Naive thymus-derived CD4-positive, alpha-beta T cell (primary cell): Measurements from ENCODE around the gene FRS3. TPM values are rescaled to one million over a fixed set of nuclear protein-coding genes. Genes with fewer than 3 reads are reported as not detected.
A peak's percentile ranks its signal among the peaks of the same experiment; 100 is the strongest.

Experiments
- ATAC-seq: fragments of 150-1000 bp; cut with Tn5 transposase; 2 replicates; pipeline ENCODE4 v1.10.0; 2021; ENCODE audit warnings: mild to moderate bottlenecking, moderate library complexity
- CTCF ChIA-PET: fragments of 350-600 bp; sonication (Branson Sonifier 250); formaldehyde crosslinking; loops from one replicate; lab custom pipeline; 2021; ENCODE audit warnings: antibody characterized with exemption; lab: Charles Lee
- POLR2A ChIA-PET: fragments of 350-600 bp; sonication (Branson Sonifier 250); formaldehyde crosslinking; loops from one replicate; lab custom pipeline; 2021; ENCODE audit warnings: antibody characterized with exemption, inconsistent platforms; lab: Charles Lee
- DNase-seq, 9 donors: peaks; one replicate each; pipeline versions ENCODE4 v3.0.0 to v3.0.0-alpha.2; 2020 to 2022; ENCODE audit warnings: mixed read lengths in 1 of 9
- H3K27ac ChIP-seq: one replicate; pipeline ENCODE4 v1.7.0; 2013; ENCODE audit warnings: mild to moderate bottlenecking, low read depth, low read length, moderate library complexity
- H3K27me3 ChIP-seq, 2 donors: one replicate each; pipeline ENCODE4 v1.7.0; 2013; ENCODE audit warnings: low read length in 2 of 2, mild to moderate bottlenecking in 2 of 2, moderate library complexity in 2 of 2; ENCODE audit not compliant: control insufficient read depth in 2 of 2, insufficient read depth in 2 of 2
- H3K36me3 ChIP-seq, 3 experiments: 1 replicate in 2 of 3; 2 replicates in 1 of 3; pipeline ENCODE4 v1.7.0; 2013; ENCODE audit warnings: low read length in 3 of 3, mild to moderate bottlenecking in 3 of 3, moderate library complexity in 1 of 3; ENCODE audit not compliant: insufficient read depth in 3 of 3, control insufficient read depth in 2 of 3
- H3K4me1 ChIP-seq, 2 donors: one replicate each; pipeline ENCODE4 v1.7.0; 2013; ENCODE audit warnings: low read length in 2 of 2, mild to moderate bottlenecking in 2 of 2, moderate library complexity in 1 of 2; ENCODE audit not compliant: control insufficient read depth in 2 of 2, insufficient read depth in 2 of 2
- H3K4me3 ChIP-seq: 2 replicates; pipeline ENCODE4 v1.7.0; 2013; ENCODE audit warnings: mild to moderate bottlenecking, low read length
- H3K9me3 ChIP-seq, 3 experiments: 1 replicate in 2 of 3; 2 replicates in 1 of 3; pipeline ENCODE4 v1.7.0; 2013; ENCODE audit warnings: low read length in 3 of 3; ENCODE audit not compliant: control insufficient read depth in 2 of 3
- H3K27ac Mint-ChIP-seq, 9 donors: one replicate each; pipeline ENCODE4 v1.8.0; 2020 to 2022; ENCODE audit warnings: mixed read lengths in 9 of 9, mild to moderate bottlenecking in 8 of 9, moderate library complexity in 5 of 9, inconsistent platforms in 2 of 9
- H3K27me3 Mint-ChIP-seq, 5 donors: one replicate each; pipeline ENCODE4 v1.8.0; 2021 to 2022; ENCODE audit warnings: mixed read lengths in 5 of 5, mild to moderate bottlenecking in 1 of 5
- H3K36me3 Mint-ChIP-seq, 5 donors: one replicate each; pipeline ENCODE4 v1.8.0; 2020 to 2022; ENCODE audit warnings: mixed read lengths in 5 of 5, mild to moderate bottlenecking in 3 of 5, inconsistent platforms in 1 of 5
- H3K4me1 Mint-ChIP-seq, 7 donors: one replicate each; pipeline ENCODE4 v1.8.0; 2020 to 2022; ENCODE audit warnings: mixed read lengths in 7 of 7, mild to moderate bottlenecking in 3 of 7, inconsistent platforms in 1 of 7
- H3K4me3 Mint-ChIP-seq, 10 donors: one replicate each; pipeline ENCODE4 v1.8.0; 2020 to 2022; ENCODE audit warnings: mild to moderate bottlenecking in 10 of 10, mixed read lengths in 10 of 10, moderate library complexity in 6 of 10, inconsistent platforms in 2 of 10
- H3K9me3 Mint-ChIP-seq, 11 donors: one replicate each; pipeline ENCODE4 v1.8.0; 2020 to 2022; ENCODE audit warnings: mixed read lengths in 11 of 11, mild to moderate bottlenecking in 4 of 11, inconsistent platforms in 1 of 11, moderate library complexity in 1 of 11
- intact Hi-C, 2 donors: fragments of 100-400 bp; cut with micrococcal nuclease; formaldehyde crosslinking; loops; one replicate each; pipeline ENCODE4 v1.15.1; 2023
- polyA plus RNA-seq, 2 donors: library from polyadenylated mRNA; unstranded; fragments of 300-500 nt; fragmentation: Illumina TruSeq; gene quantifications; one replicate each; pipeline ENCODE4 v1.2.3, GENCODE V29; 2021
- total RNA-seq, 6 experiments: library from RNA in 5 of 6; stranded (reverse) in 5 of 6; gene quantifications; 1 replicate in 5 of 6; 2 replicates in 1 of 6; pipeline ENCODE4 v1.2.3 and lab custom pipeline; 2021 to 2026

Gene FRS3
- total and polyA plus RNA-seq, 7 experiments from 2014 or later, result 1.9 to 10.6 (median 5.5) TPM

- H3K27ac Mint-ChIP-seq, result no peak overlapping the region
- no peak overlapping the region for H3K4me3 ChIP-seq
- no peaks in the 10 kb centered on the region for H3K9me3 Mint-ChIP-seq
- peaks cover 4 to 5% of the 10 kb centered on the region in 2 donors for H3K4me1 ChIP-seq
- H3K4me3 Mint-ChIP-seq, result no peak overlapping the region
- no peak for ATAC-seq
- ChIA-PET POLR2A (no interaction called here), CTCF (no interaction called here)
- intact Hi-C loops, result no loop called here
- H3K9me3 ChIP-seq, result no peaks in the 10 kb centered on the region
- H3K4me1 Mint-ChIP-seq, result peaks cover 0 to 7% (median 3%) of the 10 kb centered on the region in 7 donors
- H3K27me3 Mint-ChIP-seq, result no peaks in the 10 kb centered on the region
- no peaks in the 10 kb centered on the region for H3K27me3 ChIP-seq
- H3K36me3 ChIP-seq, result no peaks in the 10 kb centered on the region
- H3K36me3 Mint-ChIP-seq, result no peaks in the 10 kb centered on the region
- DNase-seq, result no peak
- H3K27ac ChIP-seq, result no peak overlapping the region
These were observed 39.1 kb downstream of the FRS3 start for GRCh38 chr6:41740366-41741162.

- intact Hi-C loops, result loop anchor here in 1 of 2 donors (10.0 kb wide), 2 partner anchors 1316 to 1486 kb away; partner anchors contain the start of genes CUL7, DNPH1, KLC4 and MRPL2
- no peaks in the 10 kb centered on the region for H3K36me3 Mint-ChIP-seq
- Histone ChIP-seq H3K36me3 (peaks cover 0 to 4% (median 0%) of the 10 kb centered on the region in 3 experiments), H3K4me3 (no peak overlapping the region), H3K9me3 (no peaks in the 10 kb centered on the region), H3K27me3 (no peaks in the 10 kb centered on the region), H3K27ac (no peak overlapping the region), H3K4me1 (peaks cover 4 to 6% of the 10 kb centered on the region in 2 donors)
- peaks cover 0 to 8% (median 1%) of the 10 kb centered on the region in 7 donors for H3K4me1 Mint-ChIP-seq
- no peaks in the 10 kb centered on the region for H3K27me3 Mint-ChIP-seq
- H3K27ac Mint-ChIP-seq, result peak overlapping the region in 1 of 9 donors; percentile 25
- ATAC-seq (no peak), DNase-seq (no peak)
- H3K9me3 Mint-ChIP-seq, result no peaks in the 10 kb centered on the region
- CTCF ChIA-PET, result no interaction called here
- POLR2A ChIA-PET, result no interaction called here
- no peak overlapping the region for H3K4me3 Mint-ChIP-seq
These were observed 40.7 kb downstream of the FRS3 start for GRCh38 chr6:41739041-41739440.

DNA sequence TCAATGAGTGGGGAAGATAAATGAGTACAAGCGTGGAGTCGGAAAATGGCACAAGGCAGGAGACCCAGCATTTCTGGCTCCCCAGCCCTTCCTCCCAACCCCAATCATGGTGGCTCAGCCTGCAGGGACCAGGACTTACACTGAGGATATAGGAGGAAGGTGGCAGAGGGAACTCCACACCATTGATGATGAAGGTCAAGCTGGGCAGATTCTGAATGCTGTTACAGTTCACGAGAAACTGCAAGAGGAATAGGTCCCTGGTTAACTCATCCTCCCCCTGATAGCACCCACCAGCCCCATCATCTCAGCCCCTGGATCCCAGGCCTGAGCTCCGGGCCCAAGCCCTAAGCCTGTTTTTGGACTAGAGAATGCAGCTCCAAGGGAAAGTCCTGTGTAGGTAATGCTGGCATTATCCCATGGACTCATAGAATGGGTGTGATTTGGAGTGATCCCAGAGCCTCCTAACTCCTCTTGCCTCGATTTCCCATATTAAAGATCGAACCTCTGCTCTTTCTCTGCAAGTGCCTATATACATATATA, 42.0 kb downstream of the FRS3 start:
- Histone ChIP-seq H3K27me3 (no peaks in the 10 kb centered on the region), H3K27ac (no peak overlapping the region), H3K4me1 (peaks cover 18 to 20% of the 10 kb centered on the region in 2 donors), H3K9me3 (no peaks in the 10 kb centered on the region), H3K4me3 (no peak overlapping the region), H3K36me3 (peaks cover 0 to 4% (median 0%) of the 10 kb centered on the region in 3 experiments)
- ATAC-seq (no peak), DNase-seq (no peak)
- intact Hi-C loops, result loop anchor here in 1 of 2 donors (10.0 kb wide), 2 partner anchors 1317 to 1487 kb away; partner anchors contain the start of genes CUL7, DNPH1, KLC4 and MRPL2
- Mint-ChIP-seq H3K9me3 (no peaks in the 10 kb centered on the region), H3K36me3 (no peaks in the 10 kb centered on the region), H3K27ac (no peak overlapping the region), H3K27me3 (no peaks in the 10 kb centered on the region), H3K4me3 (peak overlapping the region in 1 of 10 donors; percentile 15), H3K4me1 (peaks cover 1 to 19% (median 12%) of the 10 kb centered on the region in 7 donors)
- POLR2A ChIA-PET, result no interaction called here
- CTCF ChIA-PET, result no interaction called here

DNA sequence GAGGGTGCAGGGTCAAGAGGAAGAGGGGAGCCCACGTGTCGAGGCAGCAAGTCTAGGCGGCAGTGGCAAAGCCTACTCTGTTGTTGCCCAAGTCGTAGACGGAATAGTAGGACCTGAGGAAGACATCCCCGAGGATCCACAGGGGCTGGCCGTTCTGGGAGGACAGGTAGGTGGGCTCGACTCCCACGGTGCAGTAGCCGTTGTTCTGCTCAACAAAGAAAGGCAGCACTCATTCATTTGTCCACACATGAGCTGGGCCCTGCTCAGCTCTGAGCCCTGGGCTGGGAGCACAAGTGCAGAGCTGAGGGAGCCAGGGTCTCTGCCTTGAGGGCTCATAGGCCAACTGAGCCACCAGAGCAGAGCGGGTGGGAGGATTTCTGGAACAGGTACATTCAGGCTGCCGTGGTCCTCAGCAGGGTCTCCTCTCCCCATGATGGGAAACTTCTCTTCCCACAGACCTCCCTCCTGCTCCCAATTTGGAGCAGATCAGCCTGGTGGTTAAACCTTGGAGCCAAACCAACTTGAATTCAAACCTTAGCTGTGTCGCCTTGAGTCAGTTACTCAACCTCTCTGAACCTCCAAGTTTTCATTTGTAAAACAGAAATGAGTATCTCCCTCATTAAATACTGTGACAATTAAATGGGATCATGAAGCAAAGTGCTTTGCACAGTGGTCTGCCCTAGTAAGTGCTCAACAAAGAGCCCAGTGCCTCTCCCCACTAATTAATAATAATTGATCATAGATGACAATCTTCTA, 42.7 kb downstream of the FRS3 start:
- H3K4me1 ChIP-seq, result peaks cover 23 to 25% of the 10 kb centered on the region in 2 donors
- H3K4me1 Mint-ChIP-seq, result peaks cover 7 to 23% (median 17%) of the 10 kb centered on the region in 7 donors
- H3K4me3 Mint-ChIP-seq, result peak overlapping the region in 2 of 10 donors; percentile 15 to 34
- H3K27me3 Mint-ChIP-seq, result no peaks in the 10 kb centered on the region
- no peaks in the 10 kb centered on the region for H3K9me3 Mint-ChIP-seq
- H3K4me3 ChIP-seq, result no peak overlapping the region
- peaks cover 0 to 4% (median 0%) of the 10 kb centered on the region in 3 experiments for H3K36me3 ChIP-seq
- intact Hi-C loops, result loop anchor here in 1 of 2 donors (10.0 kb wide), 2 partner anchors 1318 to 1488 kb away; partner anchors contain the start of genes CUL7, DNPH1, KLC4 and MRPL2
- DNase-seq (no peak), ATAC-seq (no peak)
- ChIA-PET POLR2A (no interaction called here), CTCF (no interaction called here)
- H3K9me3 ChIP-seq, result no peaks in the 10 kb centered on the region
- no peaks in the 10 kb centered on the region for H3K36me3 Mint-ChIP-seq
- H3K27ac Mint-ChIP-seq, result no peak overlapping the region
- H3K27ac ChIP-seq, result no peak overlapping the region
- no peaks in the 10 kb centered on the region for H3K27me3 ChIP-seq

GRCh38 chr6:41736186-41736733, 43.4 kb downstream of the FRS3 start:
- CTCF ChIA-PET, result interaction anchor here (1.0 to 2.3 kb wide), 2 partner anchors 17 to 51 kb away, joined by 3 to 12 read pairs; partner anchors contain the start of gene TOMM6
- no peak for ATAC-seq

More at GRCh38 chr6:41736186-41736733, 43.4 kb downstream of the FRS3 start:
- intact Hi-C loops, result loop anchor here in 1 of 2 donors (10.0 kb wide), 2 partner anchors 1319 to 1489 kb away; partner anchors contain the start of genes CUL7, DNPH1, KLC4 and MRPL2
- Mint-ChIP-seq H3K36me3 (no peaks in the 10 kb centered on the region), H3K27me3 (no peaks in the 10 kb centered on the region), H3K4me1 (peaks cover 10 to 27% (median 21%) of the 10 kb centered on the region in 7 donors), H3K4me3 (peak overlapping the region in 5 of 10 donors; percentile 23 to 85 (median 41)), H3K9me3 (no peaks in the 10 kb centered on the region), H3K27ac (peak overlapping the region in 1 of 9 donors; percentile 34)
- no peak for DNase-seq
- no peak overlapping the region for H3K27ac ChIP-seq
- peaks cover 0 to 4% (median 0%) of the 10 kb centered on the region in 3 experiments for H3K36me3 ChIP-seq
- H3K4me1 ChIP-seq, result peaks cover 28 to 31% of the 10 kb centered on the region in 2 donors
- no peaks in the 10 kb centered on the region for H3K27me3 ChIP-seq
- no peaks in the 10 kb centered on the region for H3K9me3 ChIP-seq
- no peak overlapping the region for H3K4me3 ChIP-seq
- POLR2A ChIA-PET, result interaction anchor here (0.6 kb wide), 2 partner anchors 831 to 1647 kb away, joined by 3 to 4 read pairs; no protein-coding TSS in a partner anchor
